ENCODE results near the gene EPHB1. TPM values are rescaled to one million over a fixed set of nuclear protein-coding genes. Genes with fewer than 3 reads are reported as not detected.
"Not testable (repeated sequence)": the region's sequence is repeated elsewhere in the genome, so short reads cannot be mapped to it uniquely, and the experiment has no call there.

EPHB1 gene
- polyA plus RNA-seq, 3 donors, result 0.06 to 0.55 TPM; not detected in 1

- Mint-ChIP-seq H3K4me3 (no peak overlapping the region), H3K4me1 (no peaks in the 10 kb centered on the region), H3K9me3 (peaks cover 0 to 3% (median 0%) of the 10 kb centered on the region in 7 donors), H3K36me3 (no peaks in the 10 kb centered on the region), H3K27me3 (ENCODE audit: low read depth in 3 of 3) (peaks cover 2 to 9% (median 5%) of the 10 kb centered on the region in 3 donors), H3K27ac (no peak overlapping the region)
- Histone ChIP-seq H3K4me3 (replicated peaks in 1 of 3; ENCODE audit: low read depth in 2 of 3, low read length in 3 of 3) (no peak overlapping the region), H4K20me1 (ENCODE audit: insufficient read depth, low read length) (no peaks in the 10 kb centered on the region), H3K79me2 (ENCODE audit: insufficient read depth, low read length) (no peaks in the 10 kb centered on the region), H2AFZ (ENCODE audit: insufficient read depth, low read depth, low read length, poor library complexity, severe bottlenecking) (no peak overlapping the region), H3K9ac (ENCODE audit: insufficient read depth, low read length, poor library complexity, severe bottlenecking) (no peak overlapping the region), H3K9me3 (replicated peaks in 1 of 2; ENCODE audit: control insufficient read depth in 1 of 2, insufficient read depth in 1 of 2, low read length in 2 of 2) (no peaks in the 10 kb centered on the region), H3K4me2 (replicated peaks; ENCODE audit: extremely low read depth, low read length, poor library complexity, severe bottlenecking) (no peak overlapping the region), H3K27ac (ENCODE audit: low read depth in 1 of 2, low read length in 2 of 2) (no peak overlapping the region), H3K36me3 (replicated peaks in 1 of 2; ENCODE audit: control insufficient read depth in 1 of 2, insufficient read depth in 2 of 2, low read length in 2 of 2) (no peaks in the 10 kb centered on the region), H3K4me1 (ENCODE audit: control insufficient read depth in 1 of 2, insufficient read depth in 2 of 2, low read length in 2 of 2) (no peaks in the 10 kb centered on the region), H3K27me3 (ENCODE audit: control insufficient read depth in 2 of 2, insufficient read depth in 2 of 2, low read length in 2 of 2) (no peaks in the 10 kb centered on the region)
- TF ChIP-seq CTCF (IDR thresholded peaks at IDR 0.05), result no peak
- WGBS (ENCODE audit: insufficient coverage), result 95% methylated on average over 2 of the region's 3 CpGs
- intact Hi-C loops (cut with micrococcal nuclease), result no loop called here
- no peak for DNase-seq
These were observed 176.2 kb downstream of the EPHB1 start for GRCh38 chr3:134971306-134971705.

GRCh38 chr3:134971907-134972306 is 176.8 kb downstream of the EPHB1 start:
- H3K9me3 Mint-ChIP-seq; H3K9ac ChIP-seq (ENCODE audit: insufficient read depth, low read length, poor library complexity, severe bottlenecking); H3K4me3 Mint-ChIP-seq; H3K27me3 ChIP-seq (ENCODE audit: control insufficient read depth in 2 of 2, insufficient read depth in 2 of 2, low read length in 2 of 2); H3K27ac Mint-ChIP-seq; H3K4me1 ChIP-seq (ENCODE audit: control insufficient read depth in 1 of 2, insufficient read depth in 2 of 2, low read length in 2 of 2); H3K9me3 ChIP-seq (replicated peaks in 1 of 2; ENCODE audit: control insufficient read depth in 1 of 2, insufficient read depth in 1 of 2, low read length in 2 of 2); H3K4me2 ChIP-seq (replicated peaks; ENCODE audit: extremely low read depth, low read length, poor library complexity, severe bottlenecking); H3K27me3 Mint-ChIP-seq (ENCODE audit: low read depth in 3 of 3); H4K20me1 ChIP-seq (ENCODE audit: insufficient read depth, low read length); H3K36me3 Mint-ChIP-seq; H3K27ac ChIP-seq (ENCODE audit: low read depth in 1 of 2, low read length in 2 of 2); H3K79me2 ChIP-seq (ENCODE audit: insufficient read depth, low read length); H2AFZ ChIP-seq (ENCODE audit: insufficient read depth, low read depth, low read length, poor library complexity, severe bottlenecking); DNase-seq; H3K36me3 ChIP-seq (replicated peaks in 1 of 2; ENCODE audit: control insufficient read depth in 1 of 2, insufficient read depth in 2 of 2, low read length in 2 of 2); H3K4me1 Mint-ChIP-seq; intact Hi-C loops (cut with micrococcal nuclease); H3K4me3 ChIP-seq (replicated peaks in 1 of 3; ENCODE audit: low read depth in 2 of 3, low read length in 3 of 3): not testable (repeated sequence)
